HS-27A (cell line): ENCODE measurements around the gene ANKDD1A.

Source experiments
- DNase-seq: peaks from one replicate; pipeline ENCODE4 v3.0.0-alpha.2; 2012; ENCODE audit warnings: low read depth, missing footprints

The ANKDD1A gene

GRCh38 chr15:64961013-64961412, 49.3 kb downstream of the ANKDD1A start:
- no peak for DNase-seq

GRCh38 chr15:64969401-64969800, 57.7 kb downstream of the ANKDD1A start:
- no peak for DNase-seq

GRCh38 chr15:64970698-64971097, 59.0 kb downstream of the ANKDD1A start:
- DNase-seq = no peak

- DNase-seq = no peak
Observed at GRCh38 chr15:64975390-64975789, 63.7 kb downstream of the ANKDD1A start.

GRCh38 chr15:64979252-64979710, 67.6 kb downstream of the ANKDD1A start:
- no peak for DNase-seq

GRCh38 chr15:64981812-64982431, 70.2 kb downstream of the ANKDD1A start:
- no peak for DNase-seq

GRCh38 chr15:64982472-64982871, 70.8 kb downstream of the ANKDD1A start:
- no peak for DNase-seq

- no peak for DNase-seq
Observed at GRCh38 chr15:64985366-64986033, 73.8 kb downstream of the ANKDD1A start.

- no peak for DNase-seq
Observed at GRCh38 chr15:64987136-64987535, 75.4 kb downstream of the ANKDD1A start.

- peak; percentile 75 for DNase-seq
Observed at GRCh38 chr15:64989416-64990167, 77.9 kb downstream of the ANKDD1A start, which contains the start of gene SPG21. Gene SPG21 (minus strand): TSS chr15:64989914. CDS start chr15:64983569, 6,345 bp downstream.

GRCh38 chr15:64990168-64990470, 78.4 kb downstream of the ANKDD1A start:
- DNase-seq = no peak

GRCh38 chr15:64991536-64992135, 79.9 kb downstream of the ANKDD1A start:
- DNase-seq = no peak

GRCh38 chr15:64993290-64993689, 81.6 kb downstream of the ANKDD1A start:
- no peak for DNase-seq

GRCh38 chr15:64997066-64997465, 85.4 kb downstream of the ANKDD1A start:
- DNase-seq = no peak

- no peak for DNase-seq
Observed at GRCh38 chr15:64997745-64998375, 86.2 kb downstream of the ANKDD1A start.

GRCh38 chr15:65004993-65005392, 93.3 kb downstream of the ANKDD1A start:
- no peak for DNase-seq

GRCh38 chr15:65006876-65007275, 95.2 kb downstream of the ANKDD1A start:
- no peak for DNase-seq
